Activated CD4-positive, CD25-positive, alpha-beta regulatory T cell treated with anti-CD3 and anti-CD28 coated beads, Interleukin-2, amount 50 U/mL, for 24 hours (primary cell): ENCODE results near the gene SH3BGRL2.
A peak's percentile ranks its signal among the peaks of the same experiment; 100 is the strongest.

ENCODE experiments used
- ATAC-seq, 2 donors: fragments of 150-1000 bp; cut with Tn5 transposase; one replicate each; pipeline ENCODE4 v1.10.0; 2021; ENCODE audit warnings: mild to moderate bottlenecking in 1 of 2, moderate library complexity in 1 of 2

SH3BGRL2 gene

DNA sequence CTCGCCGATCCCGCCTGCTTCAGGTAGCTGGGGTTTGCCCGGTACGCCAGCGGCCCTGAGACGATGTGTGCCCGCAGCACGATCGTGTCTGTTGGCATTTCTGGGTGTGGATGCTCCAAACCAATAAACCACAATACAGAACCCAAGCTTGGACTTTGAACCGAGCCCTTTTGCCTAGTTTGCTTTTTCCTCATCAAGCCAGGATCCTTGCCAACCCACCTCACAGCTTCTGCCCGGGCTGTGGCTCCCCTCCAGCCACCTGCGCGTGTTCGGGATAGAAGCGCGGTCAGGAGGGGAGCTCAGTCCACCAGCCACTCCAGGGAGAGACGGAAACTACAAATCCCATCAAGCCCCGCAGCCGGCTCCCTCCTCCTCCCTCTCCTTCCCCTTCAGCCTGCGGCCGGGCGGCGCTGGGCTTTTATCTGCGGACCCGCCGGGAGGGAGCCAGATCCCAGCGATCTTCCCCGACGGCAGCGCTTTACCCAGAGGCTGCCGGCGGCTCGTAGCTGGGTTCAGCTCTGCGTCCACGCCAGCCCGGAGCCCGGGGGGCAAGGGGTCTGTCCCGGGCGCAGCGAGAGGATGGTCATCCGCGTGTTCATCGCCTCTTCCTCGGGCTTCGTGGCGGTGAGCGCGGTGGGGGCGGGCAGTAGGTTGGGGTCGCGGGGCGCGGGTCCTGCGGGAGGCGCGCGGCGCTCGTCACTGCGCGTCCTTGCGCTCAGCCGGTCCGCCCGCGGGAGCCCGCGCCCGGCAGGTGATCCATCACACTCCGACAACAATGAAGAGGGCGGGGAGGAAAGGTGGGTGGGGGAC lies at the start of gene SH3BGRL2:
TSS of gene SH3BGRL2 (plus strand) at position 447 of the 810 bp plus-strand sequence. CDS start at position 580, 133 bp downstream.
- ATAC-seq = peak in 1 of 2 donors; percentile 52

DNA sequence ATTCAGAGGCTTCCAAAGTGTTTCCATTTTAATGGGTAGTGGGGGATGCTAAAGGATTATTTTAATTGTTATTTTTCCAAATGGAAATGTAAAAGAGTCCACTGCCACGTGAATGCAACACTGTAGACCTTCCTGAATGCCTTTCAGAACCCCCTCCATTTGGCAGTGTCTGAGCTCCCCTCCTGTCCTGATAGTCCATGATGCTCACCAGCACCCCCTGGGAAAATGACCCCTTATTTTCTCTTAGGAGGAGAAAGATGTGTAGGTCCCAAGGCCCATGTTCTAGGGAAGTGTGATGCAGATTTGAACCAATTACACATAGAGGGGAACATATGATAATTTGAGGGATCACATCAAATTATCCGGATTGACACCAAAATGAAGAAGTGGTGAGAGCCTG lies 46.8 kb upstream of the SH3BGRL2 start:
- no peak for ATAC-seq

DNA sequence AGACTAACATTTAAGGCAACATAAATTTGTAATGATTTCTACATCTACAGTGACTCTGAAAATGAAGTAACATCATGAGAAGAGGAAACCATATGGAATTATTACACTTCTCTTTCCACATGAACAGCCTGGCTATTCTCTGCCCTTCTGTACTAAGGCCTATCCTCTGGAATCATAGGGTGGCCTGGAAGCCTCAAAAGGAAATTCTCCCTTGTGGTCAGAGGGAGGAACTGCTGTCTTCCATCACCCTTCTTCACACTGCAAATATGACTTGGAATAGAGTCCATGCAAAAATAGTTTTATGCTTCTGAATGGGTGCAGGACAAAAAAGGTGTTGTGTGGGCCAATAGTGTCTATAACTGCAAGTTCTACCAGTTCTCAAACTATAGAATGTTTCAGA lies 44.6 kb upstream of the SH3BGRL2 start:
- ATAC-seq = no peak

DNA sequence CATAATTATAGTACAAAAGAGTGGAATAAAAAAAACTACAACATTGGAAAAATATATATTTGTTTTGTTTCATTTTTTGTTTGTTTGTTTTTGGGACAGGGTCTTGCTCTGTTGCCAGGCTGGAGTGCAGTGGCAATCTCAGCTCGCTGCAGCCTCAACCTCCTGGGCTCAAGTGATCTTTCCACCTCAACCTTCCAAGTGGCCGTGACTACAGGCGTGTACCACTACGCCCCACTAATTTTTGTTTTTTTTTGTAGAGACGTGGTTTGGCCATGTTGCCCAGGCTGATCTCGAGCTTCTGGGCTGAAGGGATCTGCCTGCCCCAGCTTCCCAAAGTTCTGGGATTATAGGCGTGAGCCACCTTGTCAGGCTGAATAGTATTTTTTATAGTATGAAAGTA lies 41.4 kb upstream of the SH3BGRL2 start:
- no peak for ATAC-seq

DNA sequence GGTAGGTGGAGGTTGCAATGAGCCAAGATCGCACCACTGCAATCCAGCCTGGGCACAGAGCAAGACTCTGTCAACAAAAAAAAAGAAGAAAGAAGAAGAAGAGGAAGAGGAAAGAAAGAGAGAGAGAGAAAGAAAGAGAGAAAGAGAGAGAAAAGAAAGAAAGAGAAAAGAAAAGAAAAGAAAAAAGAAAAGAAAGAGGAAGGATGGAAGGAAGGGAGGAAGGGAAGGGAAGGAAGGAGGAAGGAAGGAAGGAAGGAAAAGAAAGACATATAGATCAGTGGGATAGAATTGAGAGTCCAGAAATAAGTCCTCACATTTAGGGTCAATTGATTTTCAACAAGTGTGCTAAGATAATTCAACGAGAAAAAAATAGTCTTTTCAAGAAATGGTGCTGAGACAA lies 34.0 kb upstream of the SH3BGRL2 start:
- no peak for ATAC-seq

DNA sequence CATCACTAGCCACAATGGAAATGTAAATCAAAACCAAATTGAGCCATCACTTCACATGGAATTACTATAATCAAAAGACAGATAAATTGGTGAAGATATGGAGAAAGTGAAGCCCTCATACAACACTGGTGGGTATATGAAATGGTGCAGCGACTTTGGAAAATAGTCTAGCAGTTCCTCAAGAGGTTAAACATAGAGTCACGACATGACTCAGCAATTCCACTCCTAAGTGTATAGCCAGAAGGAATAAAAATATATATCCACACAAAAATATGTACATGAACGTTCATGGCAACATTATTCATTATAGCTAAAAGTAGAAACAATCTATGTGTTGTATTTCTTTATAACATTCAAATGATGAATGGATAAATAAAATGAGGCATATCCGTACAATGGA lies 33.1 kb upstream of the SH3BGRL2 start:
- no peak for ATAC-seq

DNA sequence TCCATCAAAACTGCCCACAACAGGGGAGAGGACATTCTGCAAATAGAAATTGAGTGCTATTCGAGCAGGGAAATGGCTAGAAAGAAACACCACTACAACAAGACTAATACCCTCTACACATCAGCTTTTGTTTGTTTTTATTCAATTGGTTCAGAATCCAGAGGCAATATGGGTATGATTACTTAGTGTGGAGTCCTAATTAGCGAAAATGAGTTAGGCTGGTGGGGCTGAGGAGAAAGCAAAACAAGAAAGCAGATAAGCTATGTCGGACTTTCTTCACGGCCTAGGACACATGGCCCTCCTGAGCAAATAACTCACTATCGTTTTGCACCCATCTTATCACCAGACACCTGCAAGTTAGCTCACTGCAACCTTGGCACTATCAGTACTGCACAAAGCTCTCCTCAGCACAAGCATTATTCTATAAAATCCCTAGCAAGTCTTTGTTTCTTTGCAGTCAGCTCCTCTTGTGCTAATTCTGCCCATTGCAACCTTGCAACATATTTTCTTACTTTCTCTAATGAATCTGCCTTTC lies 31.3 kb upstream of the SH3BGRL2 start:
- no peak for ATAC-seq

GRCh38 chr6:79600313-79600712 lies 30.8 kb upstream of the SH3BGRL2 start:
- no peak for ATAC-seq

GRCh38 chr6:79600812-79601609 lies 30.1 kb upstream of the SH3BGRL2 start:
- no peak for ATAC-seq

DNA sequence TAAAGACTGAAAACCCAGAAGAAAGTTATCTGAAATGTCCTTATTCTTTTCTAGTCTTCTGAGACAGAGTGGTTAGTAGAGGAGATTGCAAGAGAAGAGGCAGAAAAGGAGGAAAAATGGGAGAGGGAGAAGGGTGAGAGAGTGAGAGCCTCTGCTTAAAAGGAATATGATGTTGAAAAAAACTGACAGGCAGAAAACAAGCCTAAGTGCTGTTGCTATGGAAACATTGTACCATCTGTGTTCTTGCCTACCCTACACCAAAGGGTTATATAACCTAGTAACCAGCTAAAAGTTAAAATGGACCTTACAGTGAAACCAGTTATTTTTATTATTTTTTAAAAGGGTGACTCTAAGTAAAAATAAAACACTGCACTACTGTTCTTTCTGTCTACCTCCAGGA lies 28.3 kb upstream of the SH3BGRL2 start:
- ATAC-seq = no peak

DNA sequence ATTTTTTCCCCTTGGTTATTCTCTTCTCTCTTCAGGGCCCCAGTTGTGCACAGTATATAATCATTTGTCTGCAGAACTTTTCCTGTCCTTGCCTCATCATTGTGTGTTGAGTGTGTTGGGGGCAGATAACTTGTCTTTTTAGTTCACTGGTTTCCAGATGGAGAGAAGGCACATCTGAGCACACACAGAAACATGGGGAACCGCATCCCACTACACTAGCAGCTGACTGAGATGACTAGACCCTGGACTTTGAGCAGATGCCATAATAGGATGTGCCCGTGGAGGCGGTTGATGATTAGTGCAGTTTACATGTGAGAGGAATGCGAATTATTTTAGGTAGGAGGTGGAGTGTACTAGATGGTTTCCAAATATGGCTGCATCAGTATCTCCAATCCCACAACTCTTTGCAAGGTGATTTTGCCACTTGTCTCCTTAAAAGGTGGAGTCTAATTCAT lies 26.5 kb upstream of the SH3BGRL2 start:
- no peak for ATAC-seq

DNA sequence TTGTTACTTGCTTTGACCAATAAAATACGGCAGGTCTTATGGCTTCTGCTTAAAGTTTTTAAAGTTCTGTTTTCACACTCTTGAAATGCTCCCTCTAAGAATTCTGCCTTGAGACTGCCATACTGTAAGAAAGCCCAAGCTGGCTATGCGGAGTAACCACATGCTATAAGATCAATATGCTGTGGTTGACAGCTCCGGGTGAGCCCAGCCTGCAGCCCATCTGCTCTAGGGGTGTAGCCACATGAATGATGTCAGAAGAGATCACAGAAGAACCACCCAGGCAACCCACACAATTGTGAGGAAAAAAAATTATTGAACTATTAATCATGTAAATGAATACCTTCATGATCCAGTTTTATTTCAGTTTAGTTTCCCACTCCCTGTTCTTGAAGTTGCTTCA lies 26.1 kb upstream of the SH3BGRL2 start:
- ATAC-seq = no peak

DNA sequence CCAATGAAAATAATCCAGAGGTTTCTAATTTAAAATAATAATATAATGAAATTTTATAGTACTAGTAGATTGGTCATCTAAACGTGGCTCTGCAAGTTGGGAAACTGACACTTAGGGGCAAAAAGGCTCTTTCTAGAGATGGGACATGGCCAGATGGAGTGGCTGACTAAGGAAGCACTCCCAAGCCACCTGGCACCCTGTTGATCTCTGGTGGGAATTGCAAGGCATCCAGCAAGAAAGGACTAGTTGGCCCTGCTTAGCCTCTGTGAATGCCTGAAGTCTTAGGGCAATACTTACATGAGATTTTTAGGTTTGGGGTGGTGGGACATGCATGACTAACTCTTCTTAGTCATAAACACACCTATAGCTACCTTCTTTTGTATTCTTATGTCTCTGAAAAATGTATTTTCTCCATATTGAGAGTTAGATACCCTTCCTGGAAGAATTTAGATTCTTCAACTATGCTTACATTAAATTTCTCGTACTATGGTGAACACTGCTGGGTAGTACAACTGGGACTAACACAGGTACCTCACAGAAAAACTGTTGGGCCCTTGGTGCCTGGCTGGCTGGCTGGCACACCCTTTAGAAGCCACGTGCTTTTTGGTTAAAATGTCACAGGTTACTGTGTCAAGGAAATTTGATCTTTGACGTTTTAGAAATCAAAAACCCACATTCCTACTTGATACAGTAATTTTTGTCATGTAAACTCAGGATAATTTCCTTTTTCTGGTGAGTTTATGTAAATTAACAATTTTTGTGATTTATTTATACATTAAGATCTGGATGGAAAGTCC lies 25.0 kb upstream of the SH3BGRL2 start:
- ATAC-seq = no peak

- ATAC-seq = no peak
Measured at GRCh38 chr6:79607000-79607399, 24.1 kb upstream of the SH3BGRL2 start.

DNA sequence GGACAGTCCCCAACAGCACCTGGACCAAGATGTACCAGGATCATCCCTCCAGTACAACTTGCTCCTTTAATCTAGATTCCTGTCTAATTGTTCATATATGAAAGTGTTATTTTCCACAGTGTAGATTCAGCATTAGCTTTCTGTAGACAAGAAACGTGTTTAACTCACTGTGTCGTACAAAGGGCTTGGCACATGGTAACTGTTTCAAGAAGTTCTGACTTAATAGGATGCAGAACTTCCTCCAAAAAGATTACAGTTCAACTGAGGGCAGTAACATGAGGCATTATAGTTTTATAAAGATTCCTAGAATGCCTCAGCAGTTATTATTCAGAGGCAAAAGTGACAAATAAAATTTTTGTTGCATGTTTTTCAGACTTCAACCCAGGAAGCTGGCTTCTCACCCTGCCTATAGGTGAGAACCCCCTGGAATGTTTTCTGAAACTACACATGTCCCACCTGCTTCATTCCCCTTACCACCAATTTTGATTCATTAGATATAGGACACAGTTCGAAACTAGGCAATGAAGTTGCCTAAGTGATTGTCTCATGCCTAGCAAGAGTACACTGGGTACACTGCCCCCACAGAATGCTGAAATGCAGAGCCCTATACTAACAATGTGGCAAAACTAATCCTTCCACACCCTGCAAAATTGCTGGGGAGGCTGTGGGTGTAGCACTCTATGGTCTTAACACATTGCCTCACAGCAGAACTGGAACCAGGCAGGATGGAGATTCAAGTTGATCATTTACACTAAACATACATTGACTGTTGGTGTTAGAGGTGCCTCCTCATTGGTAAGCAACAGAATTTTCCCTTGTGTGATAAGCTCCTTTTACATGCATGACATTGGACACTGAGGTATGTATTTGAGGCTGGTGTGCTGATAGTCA lies 22.6 kb upstream of the SH3BGRL2 start:
- no peak for ATAC-seq

- ATAC-seq = no peak
Measured at GRCh38 chr6:79609225-79609595, 21.9 kb upstream of the SH3BGRL2 start.

DNA sequence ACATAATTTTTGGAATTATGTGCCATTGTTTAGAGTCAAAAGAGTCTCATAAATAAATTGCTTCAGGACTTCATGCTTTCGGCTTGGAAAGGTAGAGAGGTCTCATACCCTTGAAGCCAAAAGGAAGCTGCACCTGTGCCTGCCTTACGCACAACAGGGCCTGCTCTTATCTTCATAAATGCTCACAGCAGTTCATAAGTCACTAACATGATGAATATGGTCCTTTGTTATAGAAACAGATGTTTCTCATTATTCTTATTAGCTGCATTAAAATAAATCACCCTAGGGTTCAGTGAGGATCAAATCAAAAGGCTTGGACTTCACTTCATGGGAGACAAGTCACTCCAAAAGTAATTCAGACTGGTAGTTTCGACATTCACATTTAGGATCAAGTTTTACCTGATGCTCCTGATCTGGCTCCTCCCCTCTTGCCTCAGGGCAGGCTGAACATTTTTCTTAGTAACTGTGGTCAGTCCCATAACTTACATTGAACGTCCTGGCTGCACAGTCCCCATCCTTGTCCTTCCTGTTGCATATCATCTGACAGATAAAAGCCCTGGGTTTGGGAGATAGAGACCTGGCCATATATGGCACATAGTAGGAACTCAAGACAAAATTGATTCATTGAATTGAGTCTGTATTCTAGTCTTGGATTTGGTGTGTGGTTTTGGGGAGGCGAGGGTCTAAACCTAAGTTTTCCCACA lies 20.7 kb upstream of the SH3BGRL2 start:
- no peak for ATAC-seq

DNA sequence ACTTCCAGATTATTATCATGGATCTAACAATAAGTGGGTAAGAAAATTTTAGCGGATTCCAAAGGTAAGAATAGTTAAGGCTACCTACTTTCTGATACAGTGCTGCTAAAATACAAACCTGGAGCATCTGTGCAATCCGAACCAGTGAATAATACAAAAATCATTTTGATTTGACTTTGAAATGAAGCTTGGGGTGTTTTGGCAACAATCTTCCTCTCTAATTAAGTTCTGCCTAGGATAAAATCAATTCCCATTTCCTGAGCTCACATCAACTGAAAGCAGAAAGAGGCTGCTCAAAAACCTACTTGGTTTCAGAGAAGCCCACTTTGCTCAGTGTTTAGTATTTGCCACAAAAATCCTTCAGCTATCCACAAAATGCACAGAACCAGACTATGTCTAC lies 18.7 kb upstream of the SH3BGRL2 start:
- ATAC-seq = no peak

- no peak for ATAC-seq
Measured at GRCh38 chr6:79612918-79613317, 18.2 kb upstream of the SH3BGRL2 start.

- ATAC-seq = no peak
Measured at GRCh38 chr6:79613912-79614311, 17.2 kb upstream of the SH3BGRL2 start.
